ENCODE results near the gene MIGA1. TPM values are rescaled to one million over a fixed set of nuclear protein-coding genes. Genes with fewer than 3 reads are reported as not detected.

MIGA1 gene
- total RNA-seq, 1 experiment from 2014 or later: 19.1 TPM

DNA sequence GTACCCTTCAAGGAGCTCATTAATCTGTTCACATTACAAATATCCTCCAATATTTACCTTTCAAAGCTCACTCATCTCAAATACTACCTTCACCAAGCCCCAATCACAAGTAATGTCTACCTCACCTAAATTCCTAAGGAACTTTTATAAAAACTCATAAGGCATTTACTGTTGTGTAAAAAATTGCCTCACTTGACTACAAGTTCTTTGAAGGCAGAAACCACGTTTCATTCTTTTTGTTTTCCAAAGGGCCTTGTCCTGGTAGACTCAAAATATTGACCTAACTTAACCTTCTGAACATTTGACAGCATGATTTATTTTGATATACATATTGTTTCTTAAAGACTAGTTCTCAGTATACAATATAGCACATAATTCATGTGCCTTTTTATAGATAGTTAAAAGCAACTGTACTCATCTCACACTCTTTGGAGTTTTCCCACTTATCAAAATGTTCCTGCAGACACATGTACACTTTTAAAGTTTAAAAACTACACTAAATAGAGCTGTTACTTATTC, 22.3 kb upstream of the MIGA1 start:
- Mint-ChIP-seq H3K36me3 (ENCODE audit: insufficient read depth, unreplicated experiment) (peaks cover 22% of the 10 kb centered on the region), H3K27me3 (ENCODE audit: unreplicated experiment) (no peaks in the 10 kb centered on the region), H3K9me3 (ENCODE audit: low read depth, unreplicated experiment) (no peaks in the 10 kb centered on the region), H3K27ac (ENCODE audit: unreplicated experiment) (peak overlapping the region; percentile 72), H3K4me1 (ENCODE audit: low read depth, unreplicated experiment) (peaks cover 27% of the 10 kb centered on the region), H3K4me3 (ENCODE audit: low read depth, unreplicated experiment) (peak overlapping the region; percentile 92)
- no TSS peak for BruUV-seq (replicated peaks)
- intact Hi-C loops (cut with micrococcal nuclease; ENCODE audit: unreplicated experiment): loop anchor here (10.0 kb wide), 1 partner anchor 218 kb away; the partner anchor contains the start of gene FUBP1
- DNase-seq: no peak
- CTCF ChIA-PET: interaction anchor here (1.1 kb wide), 1 partner anchor 23 kb away, joined by 4 read pairs; the partner anchor contains the start of gene MIGA1
- TF ChIP-seq, protein P1, sequence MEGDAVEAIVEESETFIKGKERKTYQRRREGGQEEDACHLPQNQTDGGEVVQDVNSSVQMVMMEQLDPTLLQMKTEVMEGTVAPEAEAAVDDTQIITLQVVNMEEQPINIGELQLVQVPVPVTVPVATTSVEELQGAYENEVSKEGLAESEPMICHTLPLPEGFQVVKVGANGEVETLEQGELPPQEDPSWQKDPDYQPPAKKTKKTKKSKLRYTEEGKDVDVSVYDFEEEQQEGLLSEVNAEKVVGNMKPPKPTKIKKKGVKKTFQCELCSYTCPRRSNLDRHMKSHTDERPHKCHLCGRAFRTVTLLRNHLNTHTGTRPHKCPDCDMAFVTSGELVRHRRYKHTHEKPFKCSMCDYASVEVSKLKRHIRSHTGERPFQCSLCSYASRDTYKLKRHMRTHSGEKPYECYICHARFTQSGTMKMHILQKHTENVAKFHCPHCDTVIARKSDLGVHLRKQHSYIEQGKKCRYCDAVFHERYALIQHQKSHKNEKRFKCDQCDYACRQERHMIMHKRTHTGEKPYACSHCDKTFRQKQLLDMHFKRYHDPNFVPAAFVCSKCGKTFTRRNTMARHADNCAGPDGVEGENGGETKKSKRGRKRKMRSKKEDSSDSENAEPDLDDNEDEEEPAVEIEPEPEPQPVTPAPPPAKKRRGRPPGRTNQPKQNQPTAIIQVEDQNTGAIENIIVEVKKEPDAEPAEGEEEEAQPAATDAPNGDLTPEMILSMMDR (IDR thresholded peaks at IDR 0.05; ENCODE audit: unreplicated experiment): no peak

DNA sequence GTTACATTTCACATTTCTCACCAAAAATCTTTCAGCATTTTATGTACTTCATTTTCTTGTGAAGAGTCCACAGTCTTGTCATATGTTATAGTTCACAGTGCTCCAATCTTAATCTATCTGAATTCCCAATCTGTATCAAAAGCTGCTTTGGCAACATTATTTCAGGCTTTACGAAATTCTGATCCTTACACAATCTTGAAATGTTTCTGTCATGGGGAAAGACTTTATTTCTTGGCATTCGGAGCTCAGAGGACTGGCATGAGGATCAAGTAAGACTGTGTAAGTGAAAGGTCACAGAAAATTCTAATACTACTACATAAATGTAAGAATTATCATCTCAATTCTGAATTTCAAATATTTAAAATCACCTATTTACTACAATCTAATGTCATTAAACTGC, 21.8 kb upstream of the MIGA1 start:
- intact Hi-C loops (cut with micrococcal nuclease; ENCODE audit: unreplicated experiment): loop anchor here (1.0 to 10.0 kb wide), 2 partner anchors 9 to 217 kb away; partner anchors contain the start of gene FUBP1
- Mint-ChIP-seq H3K36me3 (ENCODE audit: insufficient read depth, unreplicated experiment) (peaks cover 22% of the 10 kb centered on the region), H3K4me1 (ENCODE audit: low read depth, unreplicated experiment) (peaks cover 32% of the 10 kb centered on the region), H3K27me3 (ENCODE audit: unreplicated experiment) (no peaks in the 10 kb centered on the region), H3K27ac (ENCODE audit: unreplicated experiment) (peak overlapping the region; percentile 72), H3K9me3 (ENCODE audit: low read depth, unreplicated experiment) (no peaks in the 10 kb centered on the region), H3K4me3 (ENCODE audit: low read depth, unreplicated experiment) (peak overlapping the region; percentile 92)
- CTCF ChIA-PET: interaction anchor here (1.4 kb wide), 1 partner anchor 23 kb away, joined by 3 read pairs; no protein-coding TSS in a partner anchor
- no TSS peak for BruUV-seq (replicated peaks)
- TF ChIP-seq, protein P1 (IDR thresholded peaks at IDR 0.05; ENCODE audit: unreplicated experiment): no peak
- no peak for DNase-seq

DNA sequence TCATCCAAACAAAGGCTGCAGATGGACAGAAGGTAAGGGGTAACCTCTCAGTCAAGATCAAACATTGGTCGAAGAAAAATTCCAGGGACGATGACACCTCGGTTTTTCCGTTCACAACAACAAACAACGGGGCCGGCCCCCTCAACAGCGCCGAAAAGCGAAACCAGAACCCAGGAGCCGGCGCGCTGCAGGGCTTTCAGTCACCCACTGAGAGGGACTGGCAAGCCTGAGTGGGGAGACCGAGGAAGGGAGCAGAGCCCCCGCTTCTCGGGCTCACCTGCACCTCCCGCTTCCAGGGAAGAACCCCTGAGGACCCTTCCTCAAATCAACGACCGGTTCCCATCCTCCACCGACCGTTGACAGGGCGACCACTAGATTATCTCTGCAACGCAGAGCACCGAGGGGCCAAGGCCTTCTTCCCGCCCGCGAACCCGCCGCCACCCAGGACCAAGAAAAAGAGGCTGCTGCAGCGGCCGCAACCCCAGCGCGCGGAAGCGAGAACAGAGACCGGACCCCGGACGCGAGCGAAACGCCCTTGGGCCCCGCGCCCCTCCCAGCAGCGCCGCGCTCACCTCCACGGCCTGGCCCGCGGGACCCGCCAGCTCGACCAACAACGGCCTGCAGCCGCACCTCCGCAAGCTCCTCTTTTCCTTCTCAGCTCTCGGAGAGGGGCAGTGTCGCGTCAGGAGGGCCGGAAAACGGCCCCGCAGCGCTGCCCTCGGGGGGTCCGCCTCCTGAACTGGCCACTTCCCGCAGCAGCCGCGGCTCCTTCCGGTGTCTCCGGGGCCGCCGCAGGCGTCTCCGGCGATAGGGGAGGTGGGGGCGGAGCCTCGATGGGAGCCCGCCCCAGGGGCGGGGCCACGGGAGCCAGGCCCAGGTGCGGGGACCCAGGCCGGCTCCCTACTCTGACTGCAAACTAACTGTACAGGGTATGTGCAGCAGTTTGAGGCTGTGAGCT, 20.1 kb upstream of the MIGA1 start, which contains the start of gene USP33:
USP33 (minus strand) TSS at position 782 of the 958 bp plus-strand sequence. CDS start 18,155 bp downstream, outside the sequence.
- Mint-ChIP-seq H3K36me3 (ENCODE audit: insufficient read depth, unreplicated experiment) (peaks cover 22% of the 10 kb centered on the region), H3K4me3 (ENCODE audit: low read depth, unreplicated experiment) (peak within 1 kb of the TSS; percentile 92), H3K27ac (ENCODE audit: unreplicated experiment) (peak within 1 kb of the TSS; percentile 78), H3K9me3 (ENCODE audit: low read depth, unreplicated experiment) (no peaks in the 10 kb centered on the region), H3K27me3 (ENCODE audit: unreplicated experiment) (no peaks in the 10 kb centered on the region), H3K4me1 (ENCODE audit: low read depth, unreplicated experiment) (peaks cover 32% of the 10 kb centered on the region)
- CTCF ChIA-PET: interaction anchor here (0.6 to 1.4 kb wide), 3 partner anchors 17 to 21 kb away, joined by 3 to 6 read pairs (median 6); partner anchors contain the start of gene MIGA1
- DNase-seq: peak; percentile 95
- intact Hi-C loops (cut with micrococcal nuclease; ENCODE audit: unreplicated experiment): loop anchor here (10.0 kb wide), 1 partner anchor 215 kb away; the partner anchor contains the start of gene FUBP1
- TF ChIP-seq, protein P1 (IDR thresholded peaks at IDR 0.05; ENCODE audit: unreplicated experiment): no peak
- no TSS peak for BruUV-seq (replicated peaks)

DNA sequence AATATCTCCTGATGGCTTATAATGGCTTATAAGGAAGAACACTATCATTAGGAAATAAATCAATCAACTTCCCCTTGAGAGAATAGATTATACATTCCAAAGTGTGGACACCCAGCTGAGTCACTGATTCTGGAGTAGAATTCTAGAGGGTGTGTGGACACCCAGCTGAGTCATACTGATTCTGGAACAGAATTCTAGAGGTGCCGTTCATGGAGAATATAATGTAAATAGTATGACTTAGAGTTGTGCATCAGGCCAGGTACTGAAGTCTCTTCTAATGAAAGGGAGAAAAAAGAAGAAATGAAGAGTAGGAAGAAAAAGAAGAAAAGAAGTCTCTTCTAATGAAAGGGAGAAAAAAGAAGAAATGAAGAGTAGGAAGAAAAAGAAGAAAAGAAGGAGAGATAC, 17.4 kb upstream of the MIGA1 start:
- Mint-ChIP-seq H3K4me3 (ENCODE audit: low read depth, unreplicated experiment) (no peak overlapping the region), H3K36me3 (ENCODE audit: insufficient read depth, unreplicated experiment) (peaks cover 22% of the 10 kb centered on the region), H3K27me3 (ENCODE audit: unreplicated experiment) (no peaks in the 10 kb centered on the region), H3K9me3 (ENCODE audit: low read depth, unreplicated experiment) (no peaks in the 10 kb centered on the region), H3K4me1 (ENCODE audit: low read depth, unreplicated experiment) (peaks cover 16% of the 10 kb centered on the region), H3K27ac (ENCODE audit: unreplicated experiment) (peak overlapping the region; percentile 32)
- no TSS peak for BruUV-seq (replicated peaks)
- CTCF ChIA-PET: no interaction called here
- TF ChIP-seq, protein P1 (IDR thresholded peaks at IDR 0.05; ENCODE audit: unreplicated experiment): no peak
- DNase-seq: peak; percentile 42
- intact Hi-C loops (cut with micrococcal nuclease; ENCODE audit: unreplicated experiment): loop anchor here (2.0 kb wide), 1 partner anchor 17 kb away; the partner anchor contains the start of gene MIGA1

All from Calu3 (cell line).